Measurements from ENCODE around the gene FARSA.
"Not testable (repeated sequence)": the region's sequence is repeated elsewhere in the genome, so short reads cannot be mapped to it uniquely, and the experiment has no call there.

Gene FARSA

DNA sequence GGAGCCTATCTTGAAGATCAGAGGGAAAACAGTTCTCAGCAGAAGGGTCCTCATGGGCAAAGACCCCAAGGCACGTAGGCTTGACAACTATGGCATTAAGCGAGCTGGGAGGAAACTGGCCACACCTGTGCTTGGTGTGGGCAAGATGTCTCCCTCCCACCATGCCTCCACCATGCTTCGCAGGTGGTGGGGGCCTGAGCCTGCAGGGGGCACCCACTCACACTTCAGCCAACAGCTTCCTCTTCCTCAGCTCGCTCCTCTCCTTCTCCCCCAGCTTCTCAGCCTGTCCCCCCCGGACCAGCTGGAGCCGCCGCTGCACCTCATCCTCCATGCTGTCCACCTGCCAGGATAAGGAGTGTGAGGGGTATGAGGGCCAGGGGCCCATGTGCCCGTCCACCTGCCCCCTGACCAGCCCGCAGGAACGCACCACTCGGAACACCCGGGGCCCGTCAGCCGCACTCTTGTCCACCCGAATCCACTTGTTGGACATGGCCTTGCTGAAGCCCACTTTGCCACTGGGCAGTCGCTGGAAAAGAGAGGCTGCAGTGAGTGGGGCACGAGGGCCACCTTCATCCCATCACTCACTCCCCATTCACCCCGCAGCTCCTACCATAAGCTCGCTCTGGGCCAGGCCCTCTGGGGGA, 3.4 kb downstream of the FARSA start:
- TF ChIP-seq CTCF (IDR thresholded peaks at IDR 0.05; ENCODE audit: poor library complexity, severe bottlenecking): no peak
- no peak overlapping the region for H3K4me3 ChIP-seq (ENCODE audit: severe bottlenecking)
- no peak for DNase-seq (ENCODE audit: low spot score)
- H3K4me1 ChIP-seq (ENCODE audit: insufficient read depth, poor library complexity, severe bottlenecking): peaks cover 2% of the 10 kb centered on the region
- H3K27ac ChIP-seq (ENCODE audit: poor library complexity, severe bottlenecking): no peak overlapping the region
- peaks cover 62% of the 10 kb centered on the region for H3K36me3 ChIP-seq (ENCODE audit: low read depth)
- no peaks in the 10 kb centered on the region for H3K27me3 ChIP-seq (ENCODE audit: insufficient read depth, poor library complexity, severe bottlenecking)
- no peaks in the 10 kb centered on the region for H3K9me3 ChIP-seq (ENCODE audit: severe bottlenecking)
- no peak for ATAC-seq (ENCODE audit: low read depth)

DNA sequence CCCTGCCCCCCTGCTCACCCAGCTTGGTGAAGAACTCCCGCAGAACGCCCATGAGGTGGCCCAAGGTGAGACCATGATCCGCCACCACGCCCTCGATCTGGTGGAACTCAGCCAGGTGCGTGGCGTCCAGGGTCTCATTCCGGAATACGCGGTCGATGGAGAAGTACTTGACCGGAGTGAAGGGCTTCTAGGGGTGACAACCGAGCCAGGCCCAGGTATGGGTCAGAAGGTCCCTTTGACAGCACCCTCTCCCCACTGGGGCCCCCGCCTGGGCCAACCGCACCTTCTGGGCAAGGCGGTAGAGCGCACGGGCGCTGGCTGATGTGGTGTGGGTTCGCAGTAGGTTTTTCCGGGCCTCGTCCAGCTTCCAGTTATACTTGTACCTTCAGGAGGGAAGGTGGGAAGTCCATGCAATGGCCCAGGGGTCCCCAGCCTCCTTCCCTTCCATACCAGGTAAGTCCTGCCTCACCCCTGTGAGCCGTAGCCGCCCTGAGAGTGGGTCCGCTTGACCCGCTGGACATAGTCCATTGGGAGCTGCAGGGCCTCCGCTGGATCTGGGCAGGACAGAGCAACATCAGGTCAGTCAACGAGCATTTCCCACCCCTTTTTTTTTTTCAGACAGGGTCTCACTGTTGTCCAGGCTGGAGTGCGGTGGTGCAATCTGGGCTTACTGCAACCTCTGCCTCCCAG, 8.7 kb downstream of the FARSA start:
- no peak overlapping the region for H3K4me3 ChIP-seq (ENCODE audit: severe bottlenecking)
- H3K27me3 ChIP-seq (ENCODE audit: insufficient read depth, poor library complexity, severe bottlenecking): no peaks in the 10 kb centered on the region
- ATAC-seq (ENCODE audit: low read depth) (no peak), DNase-seq (ENCODE audit: low spot score) (no peak)
- no peaks in the 10 kb centered on the region for H3K4me1 ChIP-seq (ENCODE audit: insufficient read depth, poor library complexity, severe bottlenecking)
- H3K36me3 ChIP-seq (ENCODE audit: low read depth): peaks cover 68% of the 10 kb centered on the region
- H3K27ac ChIP-seq (ENCODE audit: poor library complexity, severe bottlenecking): no peak overlapping the region
- no peak for TF ChIP-seq CTCF (IDR thresholded peaks at IDR 0.05; ENCODE audit: poor library complexity, severe bottlenecking)
- H3K9me3 ChIP-seq (ENCODE audit: severe bottlenecking): no peaks in the 10 kb centered on the region

GRCh38 chr19:12922959-12923358, 10.6 kb downstream of the FARSA start:
- H3K27ac ChIP-seq (ENCODE audit: poor library complexity, severe bottlenecking): no peak overlapping the region
- DNase-seq (ENCODE audit: low spot score) (no peak), ATAC-seq (ENCODE audit: low read depth) (no peak)
- TF ChIP-seq CTCF (IDR thresholded peaks at IDR 0.05; ENCODE audit: poor library complexity, severe bottlenecking): no peak
- peaks cover 50% of the 10 kb centered on the region for H3K36me3 ChIP-seq (ENCODE audit: low read depth)
- H3K27me3 ChIP-seq (ENCODE audit: insufficient read depth, poor library complexity, severe bottlenecking): no peaks in the 10 kb centered on the region
- no peaks in the 10 kb centered on the region for H3K9me3 ChIP-seq (ENCODE audit: severe bottlenecking)
- H3K4me3 ChIP-seq (ENCODE audit: severe bottlenecking): no peak overlapping the region
- no peaks in the 10 kb centered on the region for H3K4me1 ChIP-seq (ENCODE audit: insufficient read depth, poor library complexity, severe bottlenecking)

- Histone ChIP-seq H3K4me1 (ENCODE audit: insufficient read depth, poor library complexity, severe bottlenecking) (no peaks in the 10 kb centered on the region), H3K4me3 (ENCODE audit: severe bottlenecking) (no peak overlapping the region), H3K27me3 (ENCODE audit: insufficient read depth, poor library complexity, severe bottlenecking) (no peaks in the 10 kb centered on the region), H3K36me3 (ENCODE audit: low read depth) (peaks cover 34% of the 10 kb centered on the region), H3K27ac (ENCODE audit: poor library complexity, severe bottlenecking) (no peak overlapping the region), H3K9me3 (ENCODE audit: severe bottlenecking) (no peaks in the 10 kb centered on the region)
- DNase-seq (ENCODE audit: low spot score) (no peak), ATAC-seq (ENCODE audit: low read depth) (no peak)
- no peak for TF ChIP-seq CTCF (IDR thresholded peaks at IDR 0.05; ENCODE audit: poor library complexity, severe bottlenecking)
Observed at GRCh38 chr19:12921047-12921446, 12.5 kb downstream of the FARSA start.

DNA sequence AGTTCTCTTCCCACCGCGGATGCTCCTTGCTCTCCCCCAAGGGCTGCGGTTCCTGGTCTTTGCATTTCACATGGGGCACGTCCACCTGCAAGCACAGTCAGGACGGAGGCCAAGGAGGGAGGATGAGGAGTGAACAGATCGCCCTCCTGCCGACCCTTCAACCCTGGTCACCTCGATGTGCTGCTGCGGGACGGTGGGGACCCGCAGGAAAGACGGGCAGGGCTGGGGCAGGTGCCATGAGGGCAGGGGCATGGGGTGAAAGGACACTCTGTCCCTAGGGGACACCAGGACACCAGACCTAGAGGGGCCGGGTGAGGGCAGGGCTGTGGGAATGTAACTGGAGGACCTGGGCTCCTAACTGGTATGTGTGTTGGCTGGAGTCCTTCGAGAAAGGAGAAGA, 15.3 kb downstream of the FARSA start:
- ATAC-seq (ENCODE audit: low read depth) (no peak), DNase-seq (ENCODE audit: low spot score) (no peak)
- H3K27ac ChIP-seq (ENCODE audit: poor library complexity, severe bottlenecking): no peak overlapping the region
- H3K36me3 ChIP-seq (ENCODE audit: low read depth): peaks cover 10% of the 10 kb centered on the region
- H3K4me3 ChIP-seq (ENCODE audit: severe bottlenecking): no peak overlapping the region
- no peaks in the 10 kb centered on the region for H3K27me3 ChIP-seq (ENCODE audit: insufficient read depth, poor library complexity, severe bottlenecking)
- no peak for TF ChIP-seq CTCF (IDR thresholded peaks at IDR 0.05; ENCODE audit: poor library complexity, severe bottlenecking)
- no peaks in the 10 kb centered on the region for H3K4me1 ChIP-seq (ENCODE audit: insufficient read depth, poor library complexity, severe bottlenecking)
- no peaks in the 10 kb centered on the region for H3K9me3 ChIP-seq (ENCODE audit: severe bottlenecking)

- H3K4me1 ChIP-seq (ENCODE audit: insufficient read depth, poor library complexity, severe bottlenecking); H3K4me3 ChIP-seq (ENCODE audit: severe bottlenecking); ATAC-seq (ENCODE audit: low read depth); H3K27ac ChIP-seq (ENCODE audit: poor library complexity, severe bottlenecking); H3K27me3 ChIP-seq (ENCODE audit: insufficient read depth, poor library complexity, severe bottlenecking); DNase-seq (ENCODE audit: low spot score); H3K36me3 ChIP-seq (ENCODE audit: low read depth); H3K9me3 ChIP-seq (ENCODE audit: severe bottlenecking): not testable (repeated sequence)
Observed at GRCh38 chr19:12915860-12916259, 17.7 kb downstream of the FARSA start.
